Measurements from ENCODE around the gene DRG2. TPM values are rescaled to one million over a fixed set of nuclear protein-coding genes. Genes with fewer than 3 reads are reported as not detected.

DRG2 gene
- total and polyA plus RNA-seq, 2 of the 4 experiments (the other 2 are of a cell fraction) = 43.6 to 45.1 TPM

- Histone ChIP-seq H3K27me3 (ENCODE audit: control insufficient read depth, insufficient read depth, low read length) (no peaks in the 10 kb centered on the region), H2AK9ac (replicated peaks; ENCODE audit: low read depth, low read length, poor library complexity) (no peak overlapping the region), H2BK15ac (ENCODE audit: low read depth, low read length) (no peak overlapping the region), H2BK5ac (ENCODE audit: low read depth, low read length, poor library complexity, severe bottlenecking) (no peak overlapping the region), H3K4ac (ENCODE audit: low read depth, low read length) (no peak overlapping the region), H3K9me3 (ENCODE audit: control insufficient read depth, insufficient read depth, low read length) (no peaks in the 10 kb centered on the region), H3K14ac (replicated peaks; ENCODE audit: low read depth, low read length) (no peak overlapping the region), H4K5ac (ENCODE audit: low read depth, low read length) (no peak overlapping the region), H4K20me1 (ENCODE audit: insufficient read depth, low read length) (no peaks in the 10 kb centered on the region), H2AK5ac (ENCODE audit: low read depth, low read length) (no peak overlapping the region), H3K4me1 (ENCODE audit: control insufficient read depth, insufficient read depth, low read length) (no peaks in the 10 kb centered on the region; the same call in 1 of the 2 replicates), H4K91ac (ENCODE audit: insufficient read depth, low read depth, low read length) (no peak overlapping the region), H3K9me1 (ENCODE audit: insufficient read depth, low read length) (no peaks in the 10 kb centered on the region), H2AFZ (replicated peaks; ENCODE audit: low read length, poor library complexity) (no peak overlapping the region), H3K23ac (ENCODE audit: low read depth, low read length) (no peak overlapping the region), H3K18ac (ENCODE audit: low read depth, low read length) (no peak overlapping the region), H3K36me3 (ENCODE audit: control insufficient read depth, insufficient read depth, low read length) (peaks cover 23% of the 10 kb centered on the region), H3K4me3 (ENCODE audit: insufficient read depth, low read depth, low read length) (no peak overlapping the region), H2BK120ac (ENCODE audit: low read depth, low read length) (no peak overlapping the region), H3K4me2 (ENCODE audit: low read depth, low read length) (no peak overlapping the region), H3K56ac (ENCODE audit: extremely low read depth, insufficient read depth, low read length) (no peak overlapping the region), H3K9ac (ENCODE audit: low read depth, low read length) (no peak overlapping the region), H3K79me1 (ENCODE audit: low read depth in 1 of 2, low read length in 2 of 2) (no peaks in the 10 kb centered on the region), H4K8ac (ENCODE audit: low read depth in 2 of 2, low read length in 2 of 2) (no peak overlapping the region), H3K27ac (ENCODE audit: insufficient read depth, low read length) (no peak overlapping the region), H2BK20ac (ENCODE audit: low read depth, low read length) (no peak overlapping the region)
- no peak for TF ChIP-seq NFE2L2 (IDR thresholded peaks at IDR 0.05; ENCODE audit: low read depth, low read length)
- TF ChIP-seq MXI1 (IDR thresholded peaks at IDR 0.05; ENCODE audit: borderline replicate concordance, low read depth, low read length) = no peak
- TF ChIP-seq CHD1 (IDR thresholded peaks at IDR 0.05; ENCODE audit: low read depth, low read length) = no peak
- TF ChIP-seq SMC3 (IDR thresholded peaks at IDR 0.05; ENCODE audit: low read depth, low read length) = no peak
- no peak for TF ChIP-seq FOS (IDR thresholded peaks at IDR 0.05; ENCODE audit: low read depth, low read length)
- TF ChIP-seq POLR2A (IDR thresholded peaks at IDR 0.05; ENCODE audit: low read depth, low read length) = no peak
- TF ChIP-seq ELK1 (IDR thresholded peaks at IDR 0.05; ENCODE audit: borderline replicate concordance, low read depth, low read length) = no peak
- no peak for TF ChIP-seq RFX5 (IDR thresholded peaks at IDR 0.05; ENCODE audit: low read depth, low read length)
- no peak for TF ChIP-seq USF2 (IDR thresholded peaks at IDR 0.05; ENCODE audit: low read depth, low read length)
- TF ChIP-seq CEBPB (IDR thresholded peaks at IDR 0.05; ENCODE audit: low read depth, low read length) = no peak
- TF ChIP-seq RAD21 (IDR thresholded peaks at IDR 0.05; ENCODE audit: low read length) = no peak
- TF ChIP-seq CTCF (conservative IDR thresholded peaks at IDR 0.05; ENCODE audit: low read depth, low read length) = no peak
- no peak for TF ChIP-seq MAZ (IDR thresholded peaks at IDR 0.05; ENCODE audit: borderline replicate concordance, low read depth, low read length)
- TF ChIP-seq MAFK (IDR thresholded peaks at IDR 0.05; ENCODE audit: low read depth, low read length) = no peak
- TF ChIP-seq BHLHE40 (IDR thresholded peaks at IDR 0.05; ENCODE audit: low read depth, low read length) = no peak
- TF ChIP-seq RCOR1 (IDR thresholded peaks at IDR 0.05; ENCODE audit: insufficient replicate concordance, low read length) = no peak
- intact Hi-C loops (cut with micrococcal nuclease) = no loop called here
- CTCF ChIA-PET = no interaction called here
- ATAC-seq (ENCODE audit: low read depth) (no peak), DNase-seq (no peak)
- BruUV-seq (replicated peaks) = no TSS peak
- 100% methylated on average over 6 of the region's 11 CpGs; no CpG with 5 or more reads in 1 of the 2 experiments for WGBS, 2 experiments (ENCODE audit: extremely low coverage in 2 of 2, insufficient read length in 1 of 2)
- dilution Hi-C loops (cut with HindIII; ENCODE audit: low sequenced_read_pairs, unreplicated experiment) = no loop called here
- POLR2A ChIA-PET (ENCODE audit: unreplicated experiment) = no interaction called here
- in situ Hi-C loops (cut with MboI; ENCODE audit: low sequenced_read_pairs) = no loop called here
These were observed 22.2 kb upstream of the DRG2 start for GRCh38 chr17:18065546-18065945.

Measured in IMR-90 (cell line).